Activated naive CD4-positive, alpha-beta T cell treated with anti-CD3 and anti-CD28 coated beads, Interleukin-2, amount 10 ng/mL, durations not matched to agents 7 days and 5 days (primary cell): ENCODE results near the gene ZNF423.

Experiments
- CTCF ChIA-PET: fragments of 350-600 bp; sonication (Branson Sonifier 250); formaldehyde crosslinking; loops from one replicate; lab custom pipeline; 2021; ENCODE audit warnings: antibody characterized with exemption; lab: Charles Lee
- DNase-seq: peaks from one replicate; pipeline ENCODE4 v3.0.0-alpha.2; 2020
- H3K27ac Mint-ChIP-seq: one replicate; pipeline ENCODE4 v1.8.0; 2021; ENCODE audit warnings: mild to moderate bottlenecking, moderate library complexity, mixed read lengths
- H3K27me3 Mint-ChIP-seq: one replicate; pipeline ENCODE4 v1.8.0; 2021; ENCODE audit warnings: mild to moderate bottlenecking, mixed read lengths
- H3K36me3 Mint-ChIP-seq: one replicate; pipeline ENCODE4 v1.8.0; 2021; ENCODE audit warnings: mixed read lengths
- H3K4me1 Mint-ChIP-seq: one replicate; pipeline ENCODE4 v1.8.0; 2021; ENCODE audit warnings: mixed read lengths
- H3K4me3 Mint-ChIP-seq: one replicate; pipeline ENCODE4 v1.8.0; 2021; ENCODE audit warnings: mild to moderate bottlenecking, moderate library complexity, mixed read lengths
- H3K9me3 Mint-ChIP-seq: one replicate; pipeline ENCODE4 v1.8.0; 2021; ENCODE audit warnings: mixed read lengths

Gene ZNF423

GRCh38 chr16:49545741-49546448 is 310.0 kb downstream of the ZNF423 start:
- Mint-ChIP-seq H3K27me3 (no peaks in the 10 kb centered on the region), H3K4me1 (no peaks in the 10 kb centered on the region), H3K36me3 (no peaks in the 10 kb centered on the region), H3K4me3 (no peak overlapping the region), H3K9me3 (peaks cover 3% of the 10 kb centered on the region), H3K27ac (no peak overlapping the region)
- no peak for DNase-seq
- CTCF ChIA-PET, result interaction anchor here (1.7 kb wide), 1 partner anchor 104 kb away, joined by 3 read pairs; no protein-coding TSS in a partner anchor

DNA sequence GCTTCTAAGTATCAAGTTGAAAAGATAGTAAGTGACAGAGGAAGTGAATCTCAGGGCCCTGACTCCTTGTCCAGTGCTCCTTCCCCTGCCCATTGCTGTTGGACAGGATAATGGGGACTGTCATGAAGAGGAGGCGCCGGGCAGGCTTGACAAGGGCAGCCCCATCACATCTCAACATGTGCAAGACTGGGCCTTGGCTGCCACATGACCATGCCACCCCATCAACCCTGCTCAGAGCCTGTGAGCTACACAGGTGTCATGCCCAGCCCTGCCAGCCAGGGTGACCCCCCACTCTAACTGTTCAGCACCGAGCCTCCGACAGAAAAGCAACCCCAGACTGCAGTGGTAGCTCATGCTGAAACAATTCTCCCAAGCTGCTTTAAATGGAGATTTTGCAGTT is 310.7 kb downstream of the ZNF423 start:
- H3K27ac Mint-ChIP-seq, result no peak overlapping the region
- H3K4me3 Mint-ChIP-seq, result no peak overlapping the region
- CTCF ChIA-PET, result interaction anchor here (1.7 kb wide), 1 partner anchor 103 kb away, joined by 3 read pairs; no protein-coding TSS in a partner anchor
- peaks cover 3% of the 10 kb centered on the region for H3K9me3 Mint-ChIP-seq
- H3K36me3 Mint-ChIP-seq, result no peaks in the 10 kb centered on the region
- no peaks in the 10 kb centered on the region for H3K4me1 Mint-ChIP-seq
- H3K27me3 Mint-ChIP-seq, result no peaks in the 10 kb centered on the region
- DNase-seq, result no peak

- Mint-ChIP-seq H3K27ac (no peak overlapping the region), H3K9me3 (peaks cover 3% of the 10 kb centered on the region), H3K36me3 (no peaks in the 10 kb centered on the region), H3K4me3 (no peak overlapping the region), H3K4me1 (no peaks in the 10 kb centered on the region), H3K27me3 (no peaks in the 10 kb centered on the region)
- CTCF ChIA-PET, result interaction anchor here (1.7 kb wide), 1 partner anchor 103 kb away, joined by 3 read pairs; no protein-coding TSS in a partner anchor
- no peak for DNase-seq
Observed at GRCh38 chr16:49544828-49545227, 311.1 kb downstream of the ZNF423 start.

- Mint-ChIP-seq H3K27ac (no peak overlapping the region), H3K27me3 (no peaks in the 10 kb centered on the region), H3K36me3 (no peaks in the 10 kb centered on the region), H3K9me3 (peaks cover 3% of the 10 kb centered on the region), H3K4me1 (no peaks in the 10 kb centered on the region), H3K4me3 (no peak overlapping the region)
- no peak for DNase-seq
- CTCF ChIA-PET, result no interaction called here
Observed at GRCh38 chr16:49543631-49543946, 312.3 kb downstream of the ZNF423 start.

- H3K9me3 Mint-ChIP-seq, result peaks cover 3% of the 10 kb centered on the region
- H3K4me1 Mint-ChIP-seq, result no peaks in the 10 kb centered on the region
- DNase-seq, result no peak
- no peak overlapping the region for H3K4me3 Mint-ChIP-seq
- peaks cover 4% of the 10 kb centered on the region for H3K27me3 Mint-ChIP-seq
- CTCF ChIA-PET, result no interaction called here
- no peaks in the 10 kb centered on the region for H3K36me3 Mint-ChIP-seq
- H3K27ac Mint-ChIP-seq, result no peak overlapping the region
Observed at GRCh38 chr16:49542946-49543630, 312.8 kb downstream of the ZNF423 start.

DNA sequence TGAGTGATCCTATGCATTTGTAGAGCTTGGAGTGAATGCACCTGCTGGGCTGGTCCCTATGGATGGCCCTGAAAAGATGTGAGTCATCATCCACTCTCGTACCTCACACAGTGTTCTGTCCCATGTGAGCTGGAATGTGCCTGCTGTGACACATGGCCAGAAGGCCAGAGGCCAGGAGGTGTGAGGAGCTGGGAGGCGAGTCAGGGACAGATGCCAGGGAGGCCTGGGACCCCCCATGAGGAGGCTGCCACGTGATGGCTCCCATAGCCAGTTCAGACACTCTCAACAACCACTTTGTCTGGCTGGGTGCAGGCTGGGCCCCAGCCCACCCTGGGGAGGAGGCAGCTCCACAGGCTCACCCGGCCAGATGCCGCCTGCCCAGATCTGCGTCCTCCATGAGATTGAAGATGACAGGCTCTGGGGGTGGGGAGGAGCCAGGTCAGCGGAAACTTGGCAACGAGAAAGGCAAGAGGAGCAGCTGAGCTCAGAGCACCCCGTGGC is 313.5 kb downstream of the ZNF423 start:
- no peak overlapping the region for H3K4me3 Mint-ChIP-seq
- peaks cover 3% of the 10 kb centered on the region for H3K9me3 Mint-ChIP-seq
- no peak for DNase-seq
- no peak overlapping the region for H3K27ac Mint-ChIP-seq
- H3K4me1 Mint-ChIP-seq, result no peaks in the 10 kb centered on the region
- peaks cover 4% of the 10 kb centered on the region for H3K27me3 Mint-ChIP-seq
- H3K36me3 Mint-ChIP-seq, result no peaks in the 10 kb centered on the region
- CTCF ChIA-PET, result no interaction called here

GRCh38 chr16:49540836-49541235 is 315.1 kb downstream of the ZNF423 start:
- CTCF ChIA-PET, result no interaction called here
- Mint-ChIP-seq H3K27ac (no peak overlapping the region), H3K27me3 (peaks cover 4% of the 10 kb centered on the region), H3K4me1 (no peaks in the 10 kb centered on the region), H3K36me3 (no peaks in the 10 kb centered on the region), H3K4me3 (no peak overlapping the region), H3K9me3 (peaks cover 3% of the 10 kb centered on the region)
- no peak for DNase-seq

DNA sequence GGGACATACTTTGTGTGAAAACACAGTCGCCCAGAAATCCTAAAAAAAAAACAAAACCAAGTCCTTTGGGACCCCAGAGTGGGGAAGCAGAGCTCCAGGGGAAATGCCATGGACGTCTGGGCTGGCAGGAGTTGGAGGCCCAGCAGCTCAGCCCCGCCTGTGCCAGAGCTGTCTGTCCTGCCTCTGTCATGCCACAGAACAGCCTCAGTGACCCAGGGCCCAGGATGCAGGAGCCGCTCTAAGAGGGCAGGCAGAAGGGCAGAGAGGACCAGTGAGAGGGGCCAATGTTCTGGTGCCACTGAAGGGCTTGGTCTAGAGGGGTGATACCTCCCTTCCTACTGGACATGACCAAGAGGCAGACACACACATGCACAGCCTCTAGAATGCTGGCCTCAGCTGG is 316.2 kb downstream of the ZNF423 start:
- H3K9me3 Mint-ChIP-seq, result peaks cover 3% of the 10 kb centered on the region
- H3K27me3 Mint-ChIP-seq, result peaks cover 4% of the 10 kb centered on the region
- H3K36me3 Mint-ChIP-seq, result no peaks in the 10 kb centered on the region
- no peaks in the 10 kb centered on the region for H3K4me1 Mint-ChIP-seq
- CTCF ChIA-PET, result interaction anchor here (1.4 kb wide), 1 partner anchor 9 kb away, joined by 3 read pairs; no protein-coding TSS in a partner anchor
- H3K27ac Mint-ChIP-seq, result no peak overlapping the region
- DNase-seq, result no peak
- no peak overlapping the region for H3K4me3 Mint-ChIP-seq

GRCh38 chr16:49537924-49538459 is 317.9 kb downstream of the ZNF423 start:
- H3K27me3 Mint-ChIP-seq, result peaks cover 4% of the 10 kb centered on the region
- H3K4me1 Mint-ChIP-seq, result no peaks in the 10 kb centered on the region
- peaks cover 3% of the 10 kb centered on the region for H3K9me3 Mint-ChIP-seq
- peak overlapping the region; percentile 16 for H3K27ac Mint-ChIP-seq
- no peaks in the 10 kb centered on the region for H3K36me3 Mint-ChIP-seq
- CTCF ChIA-PET, result no interaction called here
- H3K4me3 Mint-ChIP-seq, result no peak overlapping the region
- DNase-seq, result no peak

GRCh38 chr16:49534901-49535610 is 320.9 kb downstream of the ZNF423 start:
- no peak for DNase-seq
- Mint-ChIP-seq H3K36me3 (no peaks in the 10 kb centered on the region), H3K4me1 (no peaks in the 10 kb centered on the region), H3K27me3 (peaks cover 13% of the 10 kb centered on the region), H3K27ac (no peak overlapping the region), H3K4me3 (no peak overlapping the region), H3K9me3 (no peaks in the 10 kb centered on the region)
- CTCF ChIA-PET, result no interaction called here

DNA sequence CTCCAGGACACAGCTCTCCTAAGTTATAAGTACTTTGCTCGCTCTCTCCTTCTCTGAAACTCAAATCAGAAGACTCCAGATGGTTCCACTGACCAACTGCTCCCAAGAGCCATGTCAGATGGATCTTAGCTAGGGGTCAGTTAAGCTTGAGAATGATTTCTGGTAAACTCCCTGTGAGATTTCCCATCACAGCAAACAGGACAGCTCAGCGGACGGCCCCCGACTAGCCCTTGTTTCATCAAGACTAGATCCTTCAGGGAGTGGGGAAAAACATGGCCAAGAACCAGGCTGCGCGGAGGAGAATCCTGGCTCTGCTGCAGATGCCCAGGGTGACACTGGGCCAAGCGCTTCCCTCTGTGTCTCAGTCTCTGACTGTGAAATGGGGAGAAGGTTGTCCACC is 322.5 kb downstream of the ZNF423 start:
- CTCF ChIA-PET, result no interaction called here
- no peak overlapping the region for H3K4me3 Mint-ChIP-seq

DNA sequence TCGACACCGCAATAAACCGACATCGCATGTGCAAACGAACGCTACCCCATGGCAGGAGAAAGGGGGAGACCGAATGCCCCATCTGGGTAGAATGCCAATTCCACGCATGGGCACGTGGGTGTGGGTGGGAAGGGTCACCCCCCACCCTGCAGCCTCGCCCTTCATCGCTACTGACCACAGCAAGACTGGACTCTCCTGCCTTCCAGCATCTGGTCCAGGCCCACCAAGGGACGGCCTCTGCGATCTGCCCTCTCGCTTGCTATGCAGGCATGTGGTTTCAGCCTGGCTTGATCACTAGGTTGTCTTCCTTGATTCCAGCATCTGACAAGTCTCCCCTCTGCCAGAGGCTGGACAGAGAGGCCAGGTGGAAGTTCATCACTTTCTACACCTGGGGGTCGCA is 323.0 kb downstream of the ZNF423 start:
- Mint-ChIP-seq H3K36me3 (no peaks in the 10 kb centered on the region), H3K9me3 (no peaks in the 10 kb centered on the region), H3K4me1 (peaks cover 13% of the 10 kb centered on the region), H3K27ac (no peak overlapping the region), H3K27me3 (peaks cover 17% of the 10 kb centered on the region), H3K4me3 (no peak overlapping the region)
- CTCF ChIA-PET, result no interaction called here
- no peak for DNase-seq

More for the DNA sequence above, 322.5 kb downstream of the ZNF423 start:
- no peak overlapping the region for H3K27ac Mint-ChIP-seq
- peaks cover 19% of the 10 kb centered on the region for H3K27me3 Mint-ChIP-seq
- no peak for DNase-seq
- H3K4me1 Mint-ChIP-seq, result peaks cover 7% of the 10 kb centered on the region
- H3K9me3 Mint-ChIP-seq, result no peaks in the 10 kb centered on the region
- no peaks in the 10 kb centered on the region for H3K36me3 Mint-ChIP-seq

- Mint-ChIP-seq H3K27ac (no peak overlapping the region), H3K36me3 (no peaks in the 10 kb centered on the region), H3K4me1 (peaks cover 19% of the 10 kb centered on the region), H3K4me3 (no peak overlapping the region), H3K27me3 (peaks cover 17% of the 10 kb centered on the region), H3K9me3 (no peaks in the 10 kb centered on the region)
- no peak for DNase-seq
- CTCF ChIA-PET, result no interaction called here
Observed at GRCh38 chr16:49531931-49532840, 323.7 kb downstream of the ZNF423 start.
